Measurements from ENCODE around the gene SLC4A2.

GRCh38 chr7:151083071-151083823 is 23.9 kb downstream of the SLC4A2 start, which contains the start of gene TMUB1:
- TF ChIP-seq CTCF (IDR thresholded peaks at IDR 0.05; ENCODE audit: low read depth, low read length, missing input control) (no peak), RAD21 (IDR thresholded peaks at IDR 0.05) (no peak), YY1 (IDR thresholded peaks at IDR 0.05) (no peak), RXRA (IDR thresholded peaks at IDR 0.05) (no peak), SP1 (IDR thresholded peaks at IDR 0.05) (no peak), REST (IDR thresholded peaks at IDR 0.05) (no peak), TAF1 (conservative IDR thresholded peaks at IDR 0.05) (no peak)
